ENCODE measurements around the gene SGF29.

The SGF29 gene

DNA sequence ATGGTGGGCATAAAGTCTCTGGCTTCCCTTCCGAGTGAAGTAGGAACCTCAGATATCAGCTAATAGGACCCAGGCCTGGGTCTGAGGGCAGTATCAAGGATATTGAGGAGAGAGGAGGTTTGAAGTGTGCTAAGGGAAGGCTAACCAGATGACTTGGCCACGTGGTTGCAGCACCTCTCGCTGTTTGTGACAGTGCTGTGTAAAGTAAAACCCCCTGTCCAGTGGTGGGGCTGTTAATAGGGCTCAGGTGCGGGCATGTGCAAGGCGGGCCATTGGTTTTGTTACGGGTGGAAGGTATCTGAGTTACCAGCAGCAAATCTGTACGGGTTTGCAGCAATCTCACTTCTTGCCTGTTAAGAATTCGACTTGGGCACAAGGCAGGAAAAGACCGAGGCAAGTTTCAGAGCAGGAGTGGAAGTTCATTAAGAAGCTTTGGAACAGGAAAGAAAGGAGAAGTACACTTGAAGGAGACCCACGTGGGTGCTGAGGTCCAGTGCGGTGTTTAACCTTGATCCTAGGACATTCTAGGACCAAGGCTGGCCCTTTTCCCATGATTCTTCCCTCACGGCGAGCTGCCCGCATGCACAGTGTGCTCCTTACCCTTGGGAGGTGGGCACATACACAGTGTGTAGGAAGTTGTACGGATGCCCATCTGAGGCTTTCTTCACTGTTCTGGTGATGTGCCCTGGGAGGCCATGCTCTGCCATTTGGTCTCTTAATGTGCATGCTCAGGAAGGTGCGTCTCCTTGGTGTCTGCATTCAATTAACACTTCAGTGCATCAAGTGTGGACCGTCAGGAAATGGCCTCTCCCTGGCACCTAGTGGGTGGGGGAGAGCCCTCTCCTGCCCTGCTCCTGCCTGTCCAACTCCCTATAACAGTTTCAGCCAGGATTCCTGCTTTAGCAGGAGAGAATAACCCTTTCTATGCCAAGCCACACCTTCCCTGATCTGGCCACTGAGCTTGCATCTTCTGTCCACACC lies 20.3 kb downstream of the SGF29 start:
- Histone ChIP-seq H2AFZ (ENCODE audit: low read depth, low read length) (no peak overlapping the region), H4K20me1 (ENCODE audit: insufficient read depth, low read length) (peaks cover 3% of the 10 kb centered on the region; the same call in 1 of the 2 replicates), H3K4me3 (ENCODE audit: low read length) (no peak overlapping the region)

DNA sequence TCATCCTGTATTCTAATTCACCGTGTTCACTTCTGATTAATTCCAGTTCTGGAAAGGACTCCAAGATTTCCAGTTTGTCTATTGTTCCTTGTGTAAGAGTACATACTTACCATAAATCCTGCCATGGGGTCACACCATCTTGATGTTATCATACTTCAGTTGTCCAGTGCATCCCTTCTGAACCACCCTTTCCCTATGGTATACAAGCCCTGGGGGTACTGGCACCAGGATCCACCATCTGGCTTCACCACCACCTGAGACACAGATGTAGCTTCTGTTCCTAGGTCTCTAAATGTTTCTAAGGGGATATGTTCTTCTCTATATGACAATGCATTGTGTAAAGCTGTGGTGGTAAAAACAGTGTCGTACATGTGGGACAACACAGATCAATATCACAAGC lies 21.2 kb downstream of the SGF29 start:
- Histone ChIP-seq H3K9me3 (ENCODE audit: insufficient read depth, low read length) (no peaks in the 10 kb centered on the region), H3K9ac (ENCODE audit: low read length) (no peak overlapping the region), H3K4me2 (ENCODE audit: low read length) (no peak overlapping the region), H3K27me3 (ENCODE audit: low read depth, low read length) (no peaks in the 10 kb centered on the region), H3K4me1 (ENCODE audit: low read length) (no peaks in the 10 kb centered on the region), H3K27ac (ENCODE audit: low read length) (no peak overlapping the region), H2AFZ (ENCODE audit: low read depth, low read length) (no peak overlapping the region), H3K79me2 (ENCODE audit: low read length) (0 out of 2 replicates have a peak, but pooled peaks cover 6% of the 10 kb centered on the region), H3K4me3 (ENCODE audit: low read length) (no peak overlapping the region), H3K36me3 (replicated peaks; ENCODE audit: low read depth, low read length) (no peaks in the 10 kb centered on the region), H4K20me1 (ENCODE audit: insufficient read depth, low read length) (peaks cover 3% of the 10 kb centered on the region; the same call in 1 of the 2 replicates)
- TF ChIP-seq, protein P1, sequence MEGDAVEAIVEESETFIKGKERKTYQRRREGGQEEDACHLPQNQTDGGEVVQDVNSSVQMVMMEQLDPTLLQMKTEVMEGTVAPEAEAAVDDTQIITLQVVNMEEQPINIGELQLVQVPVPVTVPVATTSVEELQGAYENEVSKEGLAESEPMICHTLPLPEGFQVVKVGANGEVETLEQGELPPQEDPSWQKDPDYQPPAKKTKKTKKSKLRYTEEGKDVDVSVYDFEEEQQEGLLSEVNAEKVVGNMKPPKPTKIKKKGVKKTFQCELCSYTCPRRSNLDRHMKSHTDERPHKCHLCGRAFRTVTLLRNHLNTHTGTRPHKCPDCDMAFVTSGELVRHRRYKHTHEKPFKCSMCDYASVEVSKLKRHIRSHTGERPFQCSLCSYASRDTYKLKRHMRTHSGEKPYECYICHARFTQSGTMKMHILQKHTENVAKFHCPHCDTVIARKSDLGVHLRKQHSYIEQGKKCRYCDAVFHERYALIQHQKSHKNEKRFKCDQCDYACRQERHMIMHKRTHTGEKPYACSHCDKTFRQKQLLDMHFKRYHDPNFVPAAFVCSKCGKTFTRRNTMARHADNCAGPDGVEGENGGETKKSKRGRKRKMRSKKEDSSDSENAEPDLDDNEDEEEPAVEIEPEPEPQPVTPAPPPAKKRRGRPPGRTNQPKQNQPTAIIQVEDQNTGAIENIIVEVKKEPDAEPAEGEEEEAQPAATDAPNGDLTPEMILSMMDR (IDR thresholded peaks at IDR 0.05; ENCODE audit: low read depth, low read length) = no peak
- TF ChIP-seq EZH2phosphoT487 (IDR thresholded peaks at IDR 0.05; ENCODE audit: low read depth) = no peak

More for the DNA sequence above, 20.3 kb downstream of the SGF29 start:
- Histone ChIP-seq H3K9me3 (ENCODE audit: insufficient read depth, low read length) (no peaks in the 10 kb centered on the region), H3K27me3 (ENCODE audit: low read depth, low read length) (no peaks in the 10 kb centered on the region), H3K9ac (ENCODE audit: low read length) (no peak overlapping the region), H3K4me1 (ENCODE audit: low read length) (no peaks in the 10 kb centered on the region), H3K36me3 (replicated peaks; ENCODE audit: low read depth, low read length) (no peaks in the 10 kb centered on the region), H3K79me2 (ENCODE audit: low read length) (0 out of 2 replicates have a peak, but pooled peaks cover 11% of the 10 kb centered on the region), H3K4me2 (ENCODE audit: low read length) (no peak overlapping the region), H3K27ac (ENCODE audit: low read length) (no peak overlapping the region)
- no peak for TF ChIP-seq EZH2phosphoT487 (IDR thresholded peaks at IDR 0.05; ENCODE audit: low read depth)
- TF ChIP-seq, protein P1 (IDR thresholded peaks at IDR 0.05; ENCODE audit: low read depth, low read length) = no peak

DNA sequence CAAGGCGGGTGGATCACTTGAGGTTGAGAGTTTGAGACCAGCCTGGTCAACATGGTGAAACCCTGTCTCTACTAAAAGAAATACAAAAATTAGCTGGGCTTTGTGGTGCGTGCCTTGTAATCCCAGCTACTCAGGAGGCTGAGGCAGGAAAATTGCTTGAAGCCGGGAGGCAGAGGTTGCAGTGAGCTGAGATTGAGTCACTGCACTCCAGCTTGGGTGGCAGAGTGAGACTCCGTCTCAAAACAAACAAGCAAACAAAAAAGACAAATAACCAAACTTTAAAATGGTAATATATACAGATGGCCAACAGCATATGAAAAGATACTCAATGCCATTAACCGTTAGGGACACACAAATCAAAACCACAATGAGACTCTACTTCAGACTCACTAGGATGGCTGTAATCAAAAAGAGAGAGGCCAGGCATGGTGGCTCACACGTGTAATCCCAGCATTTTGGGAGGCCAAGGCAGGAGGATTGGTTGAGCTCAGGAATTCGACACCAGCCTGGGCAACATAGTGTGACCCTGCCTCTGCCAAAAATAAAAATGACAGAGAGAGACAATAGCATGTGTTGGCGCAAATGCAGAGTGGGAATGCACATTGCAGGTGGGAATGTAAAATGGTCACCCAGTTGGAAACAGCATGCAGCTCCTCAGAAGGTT lies 21.9 kb downstream of the SGF29 start:
- Histone ChIP-seq H3K79me2 (ENCODE audit: low read length) (0 out of 2 replicates have a peak, but pooled peaks cover 3% of the 10 kb centered on the region), H3K9me3 (ENCODE audit: insufficient read depth, low read length) (no peaks in the 10 kb centered on the region), H2AFZ (ENCODE audit: low read depth, low read length) (no peak overlapping the region), H3K9ac (ENCODE audit: low read length) (no peak overlapping the region), H3K4me2 (ENCODE audit: low read length) (no peak overlapping the region), H3K4me1 (ENCODE audit: low read length) (no peaks in the 10 kb centered on the region), H3K36me3 (replicated peaks; ENCODE audit: low read depth, low read length) (no peaks in the 10 kb centered on the region), H3K27me3 (ENCODE audit: low read depth, low read length) (no peaks in the 10 kb centered on the region), H4K20me1 (ENCODE audit: insufficient read depth, low read length) (peaks cover 3% of the 10 kb centered on the region; the same call in 1 of the 2 replicates), H3K27ac (ENCODE audit: low read length) (no peak overlapping the region), H3K4me3 (ENCODE audit: low read length) (no peak overlapping the region)
- TF ChIP-seq, protein P1 (IDR thresholded peaks at IDR 0.05; ENCODE audit: low read depth, low read length) = no peak
- TF ChIP-seq EZH2phosphoT487 (IDR thresholded peaks at IDR 0.05; ENCODE audit: low read depth) = no peak

Measured in OCI-LY3 (cell line).